ENCODE data around the gene LAMC1.

The LAMC1 gene

GRCh38 chr1:183106746-183107145, 83.5 kb downstream of the LAMC1 start:
- no peak for DNase-seq (ENCODE audit: low spot score)

- DNase-seq (ENCODE audit: low spot score), result no peak
Observed at GRCh38 chr1:183110326-183110880, 87.2 kb downstream of the LAMC1 start.

- DNase-seq (ENCODE audit: low spot score), result no peak
Observed at GRCh38 chr1:183114441-183114840, 91.2 kb downstream of the LAMC1 start.

GRCh38 chr1:183116416-183116815, 93.2 kb downstream of the LAMC1 start:
- no peak for DNase-seq (ENCODE audit: low spot score)

- DNase-seq (ENCODE audit: low spot score), result no peak
Observed at GRCh38 chr1:183121609-183122008, 98.4 kb downstream of the LAMC1 start.

GRCh38 chr1:183124259-183124658, 101.0 kb downstream of the LAMC1 start:
- DNase-seq (ENCODE audit: low spot score), result no peak

- no peak for DNase-seq (ENCODE audit: low spot score)
Observed at GRCh38 chr1:183125279-183125999, 102.2 kb downstream of the LAMC1 start.

- DNase-seq (ENCODE audit: low spot score), result no peak
Observed at GRCh38 chr1:183126000-183126366, 102.8 kb downstream of the LAMC1 start.

- DNase-seq (ENCODE audit: low spot score), result peak; percentile 48
Observed at GRCh38 chr1:183126528-183126927, 103.3 kb downstream of the LAMC1 start.

GRCh38 chr1:183129921-183130690, 106.9 kb downstream of the LAMC1 start:
- peak; percentile 25 for DNase-seq (ENCODE audit: low spot score)

GRCh38 chr1:183131166-183131565, 107.9 kb downstream of the LAMC1 start:
- DNase-seq (ENCODE audit: low spot score), result no peak

- no peak for DNase-seq (ENCODE audit: low spot score)
Observed at GRCh38 chr1:183135336-183135735, 112.1 kb downstream of the LAMC1 start.

- peak; percentile 43 for DNase-seq (ENCODE audit: low spot score)
Observed at GRCh38 chr1:183137782-183138181, 114.6 kb downstream of the LAMC1 start.

- DNase-seq (ENCODE audit: low spot score), result peak; percentile 47
Observed at GRCh38 chr1:183138301-183138700, 115.1 kb downstream of the LAMC1 start.

GRCh38 chr1:183139281-183139942, 116.2 kb downstream of the LAMC1 start:
- no peak for DNase-seq (ENCODE audit: low spot score)

- DNase-seq (ENCODE audit: low spot score), result no peak
Observed at GRCh38 chr1:183140633-183141032, 117.4 kb downstream of the LAMC1 start.

- no peak for DNase-seq (ENCODE audit: low spot score)
Observed at GRCh38 chr1:183142171-183142570, 119.0 kb downstream of the LAMC1 start.

- DNase-seq (ENCODE audit: low spot score), result no peak
Observed at GRCh38 chr1:183143576-183144315, 120.5 kb downstream of the LAMC1 start.

- DNase-seq (ENCODE audit: low spot score), result no peak
Observed at GRCh38 chr1:183144752-183145151, 121.5 kb downstream of the LAMC1 start.

- no peak for DNase-seq (ENCODE audit: low spot score)
Observed at GRCh38 chr1:183147735-183148134, 124.5 kb downstream of the LAMC1 start.

- peak; percentile 34 for DNase-seq (ENCODE audit: low spot score)
Observed at GRCh38 chr1:183148599-183148998, 125.4 kb downstream of the LAMC1 start.

GRCh38 chr1:183149273-183149672, 126.1 kb downstream of the LAMC1 start:
- no peak for DNase-seq (ENCODE audit: low spot score)

Data from AG20443 (cell line).